ENCODE measurements around the gene MT1X.

Gene MT1X

DNA sequence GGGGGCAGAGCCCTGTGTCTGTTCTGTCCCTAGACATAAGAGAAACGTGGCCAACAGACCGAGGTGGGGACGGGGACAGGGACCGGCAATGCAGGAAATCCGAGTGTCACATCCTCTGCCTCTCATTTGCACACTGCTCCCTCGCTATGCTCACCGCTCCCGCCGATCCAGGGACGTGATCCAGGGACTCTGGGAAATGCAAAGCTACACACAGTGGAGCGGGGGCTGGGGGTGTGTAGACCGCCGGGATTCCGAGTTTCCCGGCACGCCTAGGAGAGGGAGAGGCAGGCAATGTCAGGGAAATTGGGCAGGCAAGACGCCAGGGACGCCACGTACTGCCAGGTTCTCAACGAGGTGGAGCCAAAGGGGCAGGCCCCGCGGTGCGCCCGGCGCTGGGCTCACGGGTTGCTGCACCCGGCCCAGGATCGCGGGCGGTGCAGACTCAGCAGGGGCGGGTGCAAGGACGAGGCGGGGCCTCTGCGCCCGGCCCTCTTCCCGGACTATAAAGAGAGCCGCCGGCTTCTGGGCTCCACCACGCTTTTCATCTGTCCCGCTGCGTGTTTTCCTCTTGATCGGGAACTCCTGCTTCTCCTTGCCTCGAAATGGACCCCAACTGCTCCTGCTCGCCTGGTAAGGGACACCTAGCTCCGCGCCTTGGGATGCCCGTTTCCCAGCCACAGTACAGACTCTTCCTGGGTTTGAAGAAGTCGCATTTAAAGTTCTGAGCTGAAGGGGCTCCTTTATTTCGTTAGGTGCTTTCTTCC, at the start of gene MT1X:
TSS of gene MT1X (plus strand) at position 532 of the 764 bp plus-strand sequence. CDS start at position 603, 71 bp downstream.
- TF ChIP-seq, protein P1, sequence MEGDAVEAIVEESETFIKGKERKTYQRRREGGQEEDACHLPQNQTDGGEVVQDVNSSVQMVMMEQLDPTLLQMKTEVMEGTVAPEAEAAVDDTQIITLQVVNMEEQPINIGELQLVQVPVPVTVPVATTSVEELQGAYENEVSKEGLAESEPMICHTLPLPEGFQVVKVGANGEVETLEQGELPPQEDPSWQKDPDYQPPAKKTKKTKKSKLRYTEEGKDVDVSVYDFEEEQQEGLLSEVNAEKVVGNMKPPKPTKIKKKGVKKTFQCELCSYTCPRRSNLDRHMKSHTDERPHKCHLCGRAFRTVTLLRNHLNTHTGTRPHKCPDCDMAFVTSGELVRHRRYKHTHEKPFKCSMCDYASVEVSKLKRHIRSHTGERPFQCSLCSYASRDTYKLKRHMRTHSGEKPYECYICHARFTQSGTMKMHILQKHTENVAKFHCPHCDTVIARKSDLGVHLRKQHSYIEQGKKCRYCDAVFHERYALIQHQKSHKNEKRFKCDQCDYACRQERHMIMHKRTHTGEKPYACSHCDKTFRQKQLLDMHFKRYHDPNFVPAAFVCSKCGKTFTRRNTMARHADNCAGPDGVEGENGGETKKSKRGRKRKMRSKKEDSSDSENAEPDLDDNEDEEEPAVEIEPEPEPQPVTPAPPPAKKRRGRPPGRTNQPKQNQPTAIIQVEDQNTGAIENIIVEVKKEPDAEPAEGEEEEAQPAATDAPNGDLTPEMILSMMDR (IDR thresholded peaks at IDR 0.05; ENCODE audit: control extremely low read depth, extremely low read depth, low read depth, missing control alignments) = no peak
- CTCF ChIA-PET = interaction anchor here (2.5 kb wide), 1 partner anchor 20 kb away, joined by 17 read pairs; no protein-coding TSS in a partner anchor
- peak; percentile 90 for DNase-seq (ENCODE audit: extremely low spot score)
- POLR2A ChIA-PET = no interaction called here

DNA sequence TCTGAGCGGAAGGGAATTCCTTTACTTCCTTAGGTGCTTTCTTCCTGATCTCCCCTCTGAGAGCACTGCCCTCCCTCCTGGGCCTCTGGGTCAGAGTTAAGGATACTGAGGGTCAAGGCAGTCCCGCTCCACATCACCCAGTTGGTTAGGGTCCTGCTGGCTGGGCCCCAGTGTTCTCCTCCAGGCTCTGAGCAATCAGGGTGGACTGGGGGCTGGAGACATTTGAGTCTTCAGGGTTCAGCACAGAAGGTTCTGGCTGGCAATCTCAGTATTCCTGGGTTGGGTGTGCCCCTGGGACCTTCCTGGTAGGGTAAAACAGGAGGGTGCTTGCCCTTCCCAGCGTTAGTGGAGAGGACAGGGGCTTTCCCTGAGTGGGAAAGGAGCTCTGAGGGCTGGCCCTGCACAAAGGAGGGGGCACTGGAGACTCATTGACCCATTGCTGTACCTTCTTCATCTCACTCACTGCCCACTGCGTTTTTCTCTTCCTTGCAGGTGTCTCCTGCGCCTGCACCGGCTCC, 49.4 kb upstream of the MT1X start:
- ChIA-PET CTCF (no interaction called here), POLR2A (no interaction called here)
- TF ChIP-seq, protein P1 (IDR thresholded peaks at IDR 0.05; ENCODE audit: control extremely low read depth, extremely low read depth, low read depth, missing control alignments) = no peak
- DNase-seq (ENCODE audit: extremely low spot score) = no peak

DNA sequence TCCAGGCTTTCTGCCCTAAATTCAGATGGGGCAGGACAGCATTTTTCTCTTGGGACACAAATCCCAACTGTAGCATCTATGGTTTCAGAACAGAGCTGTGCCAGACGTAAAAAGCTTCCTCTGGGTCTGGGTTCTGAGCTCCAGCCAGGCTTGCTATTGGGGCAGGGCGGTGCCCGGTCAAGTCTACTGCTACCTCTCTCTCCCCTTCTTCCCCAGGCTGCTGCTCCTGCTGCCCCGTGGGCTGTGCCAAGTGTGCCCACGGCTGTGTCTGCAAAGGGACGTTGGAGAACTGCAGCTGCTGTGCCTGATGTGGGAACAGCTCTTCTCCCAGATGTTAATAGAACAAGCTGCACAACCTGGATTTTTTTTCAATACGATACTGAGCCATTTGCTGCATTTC, 48.7 kb upstream of the MT1X start:
- POLR2A ChIA-PET = no interaction called here
- no peak for DNase-seq (ENCODE audit: extremely low spot score)
- CTCF ChIA-PET = no interaction called here
- TF ChIP-seq, protein P1 (IDR thresholded peaks at IDR 0.05; ENCODE audit: control extremely low read depth, extremely low read depth, low read depth, missing control alignments) = no peak

DNA sequence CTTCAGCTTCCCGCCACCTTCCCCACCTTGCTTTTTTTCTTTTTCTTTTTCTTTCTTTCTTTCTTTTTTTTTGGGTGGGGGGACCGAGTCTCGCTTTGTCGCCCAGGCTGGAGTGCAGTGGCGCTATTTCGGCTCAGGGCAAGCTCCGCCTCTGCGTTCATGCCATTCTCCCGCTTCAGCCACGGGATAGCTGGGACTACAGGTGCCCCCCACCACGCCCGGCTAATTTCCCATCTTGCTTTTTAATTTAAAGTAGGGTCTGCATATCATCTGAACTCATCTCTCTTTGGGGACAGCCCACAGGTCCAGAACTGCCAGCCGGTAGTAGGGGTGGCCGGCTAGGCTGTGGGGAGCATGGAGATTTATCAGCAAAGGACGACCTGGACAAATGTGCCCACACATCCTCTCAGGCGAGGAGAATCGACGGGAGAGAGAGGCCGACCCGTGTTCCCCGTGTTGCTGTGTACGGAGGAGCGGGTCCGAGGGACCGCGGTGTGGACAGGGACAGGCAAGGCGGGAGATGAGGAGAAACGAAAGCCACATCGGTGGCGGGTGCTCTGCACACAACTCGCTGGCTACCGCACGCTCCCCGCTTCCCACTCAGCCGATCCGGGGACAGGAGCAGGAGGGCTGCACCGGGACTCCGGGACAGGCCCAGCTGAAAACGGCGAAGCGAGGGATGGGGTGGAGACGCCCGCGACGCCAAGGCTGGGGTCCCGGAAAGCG, 47.4 kb upstream of the MT1X start:
- POLR2A ChIA-PET = no interaction called here

GRCh38 chr16:56635441-56635967, 46.8 kb upstream of the MT1X start:
- DNase-seq (ENCODE audit: extremely low spot score) = no peak
- ChIA-PET POLR2A (no interaction called here), CTCF (no interaction called here)
- TF ChIP-seq, protein P1 (IDR thresholded peaks at IDR 0.05; ENCODE audit: control extremely low read depth, extremely low read depth, low read depth, missing control alignments) = no peak

More for the DNA sequence above, 47.4 kb upstream of the MT1X start:
- CTCF ChIA-PET = no interaction called here
- TF ChIP-seq, protein P1 (IDR thresholded peaks at IDR 0.05; ENCODE audit: control extremely low read depth, extremely low read depth, low read depth, missing control alignments) = no peak
- no peak for DNase-seq (ENCODE audit: extremely low spot score)

GRCh38 chr16:56636616-56637413, 45.5 kb upstream of the MT1X start:
- TF ChIP-seq, protein P1 (IDR thresholded peaks at IDR 0.05; ENCODE audit: control extremely low read depth, extremely low read depth, low read depth, missing control alignments) = no peak
- CTCF ChIA-PET = no interaction called here
- DNase-seq (ENCODE audit: extremely low spot score) = no peak
- POLR2A ChIA-PET = no interaction called here

Data from GM10248 (cell line).